ENCODE results near the gene FLVCR2.

DNA sequence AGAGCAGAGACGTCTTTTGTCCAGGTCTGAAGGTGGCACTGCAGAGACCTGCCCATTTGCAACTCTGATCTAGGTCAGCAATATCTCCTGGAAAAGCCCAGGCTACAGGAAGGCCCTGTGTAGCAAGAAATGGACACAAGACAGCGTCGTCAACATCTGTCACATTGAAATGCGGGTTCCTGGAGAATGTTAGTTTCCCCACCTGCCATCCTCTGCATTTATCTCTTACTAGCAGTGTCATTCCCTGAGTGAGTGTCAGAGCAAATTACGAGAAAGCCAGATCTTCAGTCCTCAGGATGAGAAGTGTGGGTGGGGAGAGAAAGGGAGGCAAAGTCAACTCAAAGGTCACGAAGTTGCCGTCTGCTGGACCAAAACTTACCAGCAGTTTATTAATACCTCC is 27.4 kb upstream of the FLVCR2 start:
- TF ChIP-seq PAX5 (IDR thresholded peaks at IDR 0.05; ENCODE audit: insufficient read depth, low read length, severe bottlenecking) (no peak), POLR2AphosphoS5 (IDR thresholded peaks at IDR 0.05; ENCODE audit: low read depth, low read length) (no peak), TAF1 (IDR thresholded peaks at IDR 0.05; ENCODE audit: low read depth, low read length) (no peak), POLR2A (IDR thresholded peaks at IDR 0.05; ENCODE audit: low read depth, low read length) (no peak), SPI1 (IDR thresholded peaks at IDR 0.05; ENCODE audit: low read depth, low read length) (no peak)

Data from GM12891 (cell line).